ENCODE measurements around the gene CHRNG. TPM values are rescaled to one million over a fixed set of nuclear protein-coding genes. Genes with fewer than 3 reads are reported as not detected.

CHRNG gene
- total RNA-seq, 1 experiment from 2014 or later = not detected

GRCh38 chr2:232508251-232508650, 31.2 kb upstream of the CHRNG start:
- ChIA-PET POLR2A (no interaction called here), CTCF (interaction anchor here (1.1 kb wide), 1 partner anchor 61 kb away, joined by 5 read pairs; no protein-coding TSS in a partner anchor)
- no peak overlapping the region for H3K4me3 Mint-ChIP-seq (ENCODE audit: unreplicated experiment)
- H3K36me3 Mint-ChIP-seq (ENCODE audit: insufficient read depth, unreplicated experiment) = no peaks in the 10 kb centered on the region
- intact Hi-C loops (cut with micrococcal nuclease) = no loop called here
- TF ChIP-seq CTCF (IDR thresholded peaks at IDR 0.05; ENCODE audit: unreplicated experiment) = no peak
- H3K27ac Mint-ChIP-seq (ENCODE audit: low read depth, unreplicated experiment) = no peak overlapping the region
- H3K27me3 Mint-ChIP-seq (ENCODE audit: insufficient read depth, unreplicated experiment) = peaks cover 29% of the 10 kb centered on the region
- H3K9me3 Mint-ChIP-seq (ENCODE audit: unreplicated experiment) = no peaks in the 10 kb centered on the region
- no peak for DNase-seq (ENCODE audit: unreplicated experiment)
- no TSS peak for BruUV-seq (replicated peaks)
- H3K4me1 Mint-ChIP-seq (ENCODE audit: insufficient read depth, unreplicated experiment) = no peaks in the 10 kb centered on the region

GRCh38 chr2:232511336-232511890, 28.1 kb upstream of the CHRNG start:
- H3K4me1 Mint-ChIP-seq (ENCODE audit: insufficient read depth, unreplicated experiment) = no peaks in the 10 kb centered on the region
- no TSS peak for BruUV-seq (replicated peaks)
- CTCF ChIA-PET = interaction anchor here (2.1 kb wide), 1 partner anchor 12 kb away, joined by 10 read pairs; no protein-coding TSS in a partner anchor
- no peaks in the 10 kb centered on the region for H3K36me3 Mint-ChIP-seq (ENCODE audit: insufficient read depth, unreplicated experiment)
- H3K27me3 Mint-ChIP-seq (ENCODE audit: insufficient read depth, unreplicated experiment) = no peaks in the 10 kb centered on the region
- no peak overlapping the region for H3K4me3 Mint-ChIP-seq (ENCODE audit: unreplicated experiment)
- no peak for DNase-seq (ENCODE audit: unreplicated experiment)
- POLR2A ChIA-PET = no interaction called here
- intact Hi-C loops (cut with micrococcal nuclease) = no loop called here
- no peak for TF ChIP-seq CTCF (IDR thresholded peaks at IDR 0.05; ENCODE audit: unreplicated experiment)
- no peaks in the 10 kb centered on the region for H3K9me3 Mint-ChIP-seq (ENCODE audit: unreplicated experiment)
- no peak overlapping the region for H3K27ac Mint-ChIP-seq (ENCODE audit: low read depth, unreplicated experiment)

- Mint-ChIP-seq H3K4me1 (ENCODE audit: insufficient read depth, unreplicated experiment) (no peaks in the 10 kb centered on the region), H3K27ac (ENCODE audit: low read depth, unreplicated experiment) (no peak overlapping the region), H3K4me3 (ENCODE audit: unreplicated experiment) (no peak overlapping the region), H3K36me3 (ENCODE audit: insufficient read depth, unreplicated experiment) (no peaks in the 10 kb centered on the region), H3K9me3 (ENCODE audit: unreplicated experiment) (no peaks in the 10 kb centered on the region), H3K27me3 (ENCODE audit: insufficient read depth, unreplicated experiment) (no peaks in the 10 kb centered on the region)
- TF ChIP-seq CTCF (IDR thresholded peaks at IDR 0.05; ENCODE audit: unreplicated experiment) = no peak
- intact Hi-C loops (cut with micrococcal nuclease) = no loop called here
- POLR2A ChIA-PET = no interaction called here
- DNase-seq (ENCODE audit: unreplicated experiment) = no peak
- CTCF ChIA-PET = interaction anchor here (0.5 to 1.6 kb wide), 2 partner anchors 144 to 606 kb away, joined by 3 to 6 read pairs; no protein-coding TSS in a partner anchor
- no TSS peak for BruUV-seq (replicated peaks)
Observed at GRCh38 chr2:232512602-232513001, 26.9 kb upstream of the CHRNG start.

GRCh38 chr2:232513353-232513752, 26.1 kb upstream of the CHRNG start:
- Mint-ChIP-seq H3K9me3 (ENCODE audit: unreplicated experiment) (no peaks in the 10 kb centered on the region), H3K27me3 (ENCODE audit: insufficient read depth, unreplicated experiment) (no peaks in the 10 kb centered on the region), H3K4me1 (ENCODE audit: insufficient read depth, unreplicated experiment) (no peaks in the 10 kb centered on the region), H3K36me3 (ENCODE audit: insufficient read depth, unreplicated experiment) (no peaks in the 10 kb centered on the region), H3K4me3 (ENCODE audit: unreplicated experiment) (no peak overlapping the region), H3K27ac (ENCODE audit: low read depth, unreplicated experiment) (no peak overlapping the region)
- no peak for TF ChIP-seq CTCF (IDR thresholded peaks at IDR 0.05; ENCODE audit: unreplicated experiment)
- POLR2A ChIA-PET = no interaction called here
- no TSS peak for BruUV-seq (replicated peaks)
- CTCF ChIA-PET = interaction anchor here (0.5 to 1.6 kb wide), 3 partner anchors 145 to 607 kb away, joined by 3 to 6 read pairs (median 3); no protein-coding TSS in a partner anchor
- intact Hi-C loops (cut with micrococcal nuclease) = no loop called here
- no peak for DNase-seq (ENCODE audit: unreplicated experiment)
